Fibroblast of skin of back (primary cell): Measurements from ENCODE around the gene ADORA3. TPM values are rescaled to one million over a fixed set of nuclear protein-coding genes. Genes with fewer than 3 reads are reported as not detected.
"Not testable (repeated sequence)": the region's sequence is repeated elsewhere in the genome, so short reads cannot be mapped to it uniquely, and the experiment has no call there.

Source experiments
- DNase-seq: peaks from one replicate; pipeline ENCODE4 v3.0.0-alpha.2; 2013
- polyA plus RNA-seq, 2 experiments: library from polyadenylated mRNA; unstranded; fragments of 120-200 nt; gene quantifications; one replicate each; pipeline ENCODE4 v1.2.1, GENCODE V29; 2013; ENCODE audit not compliant: insufficient read length in 2 of 2

Gene ADORA3
- not detected for polyA plus RNA-seq (2013, experiment 1 of 2; ENCODE audit: insufficient read length)
- polyA plus RNA-seq (2013, experiment 2 of 2; ENCODE audit: insufficient read length) = not detected

- no peak for DNase-seq
These were observed at the start of gene ADORA3, which contains the start of gene TMIGD3 for GRCh38 chr1:111503585-111504060. Gene ADORA3, minus strand, starts transcription at chr1:111503633. Its CDS starts 279 bp downstream, at chr1:111503354. Gene TMIGD3, minus strand, starts transcription at chr1:111503633. Its CDS starts 279 bp downstream, at chr1:111503354.

- DNase-seq = peak; percentile 88
These were observed 49.8 kb upstream of the ADORA3 start for GRCh38 chr1:111553196-111553595.

- DNase-seq = no peak
These were observed 49.2 kb upstream of the ADORA3 start for GRCh38 chr1:111552587-111552986.

GRCh38 chr1:111551623-111552411 is 48.4 kb upstream of the ADORA3 start:
- no peak for DNase-seq

GRCh38 chr1:111547786-111548185 is 44.4 kb upstream of the ADORA3 start:
- not testable (repeated sequence) for DNase-seq

- no peak for DNase-seq
These were observed 38.8 kb upstream of the ADORA3 start for GRCh38 chr1:111542187-111542586.

GRCh38 chr1:111541721-111542120 is 38.3 kb upstream of the ADORA3 start:
- peak; percentile 46 for DNase-seq

- DNase-seq = no peak
These were observed 37.5 kb upstream of the ADORA3 start for GRCh38 chr1:111540928-111541327.

- DNase-seq = peak; percentile 50
These were observed 35.1 kb upstream of the ADORA3 start for GRCh38 chr1:111538343-111539025.

- peak; percentile 27 for DNase-seq
These were observed 32.1 kb upstream of the ADORA3 start for GRCh38 chr1:111535256-111536191.

GRCh38 chr1:111520053-111520452 is 16.6 kb upstream of the ADORA3 start:
- no peak for DNase-seq

GRCh38 chr1:111517469-111518225 is 14.2 kb upstream of the ADORA3 start:
- no peak for DNase-seq

GRCh38 chr1:111516005-111516535 is 12.6 kb upstream of the ADORA3 start:
- peak; percentile 39 for DNase-seq

- DNase-seq = peak; percentile 32
These were observed 12.0 kb upstream of the ADORA3 start for GRCh38 chr1:111515291-111516004.

GRCh38 chr1:111513410-111514020 is 10.1 kb upstream of the ADORA3 start:
- no peak for DNase-seq

GRCh38 chr1:111512931-111513330 is 9.5 kb upstream of the ADORA3 start:
- DNase-seq = no peak

- no peak for DNase-seq
These were observed 8.9 kb upstream of the ADORA3 start for GRCh38 chr1:111512132-111512889.

- no peak for DNase-seq
These were observed 7.9 kb upstream of the ADORA3 start for GRCh38 chr1:111511370-111511769.

GRCh38 chr1:111509997-111510375 is 6.6 kb upstream of the ADORA3 start:
- DNase-seq = no peak
